Measurements from ENCODE around the gene FER. TPM values are rescaled to one million over a fixed set of nuclear protein-coding genes. Genes with fewer than 3 reads are reported as not detected.

Gene FER
- total and polyA plus RNA-seq, 3 donors from 2014 or later = 17.5 to 40.4 (median 39.8) TPM

- peaks cover 4% of the 10 kb centered on the region for H3K4me1 ChIP-seq
- peak; percentile 33 for DNase-seq
- H3K36me3 ChIP-seq (ENCODE audit: low read depth, missing control alignments) = no peaks in the 10 kb centered on the region
- no peak overlapping the region for H3K4me3 ChIP-seq
- WGBS, 2 donors = 45 to 64% methylated on average over 2 of the region's 2 CpGs
- intact Hi-C loops (cut with DNase I; ENCODE audit: low total_unique reads) = no loop called here
- TF ChIP-seq CTCF (IDR thresholded peaks at IDR 0.05) = no peak
- TF ChIP-seq POLR2A (IDR thresholded peaks at IDR 0.05) = no peak
- no peaks in the 10 kb centered on the region for H3K9me3 ChIP-seq
- no peaks in the 10 kb centered on the region for H3K27me3 ChIP-seq
- H3K27ac ChIP-seq = no peak overlapping the region
Measured at GRCh38 chr5:109177227-109177626, 429.5 kb downstream of the FER start.

GRCh38 chr5:109177782-109178181 lies 430.1 kb downstream of the FER start:
- TF ChIP-seq POLR2A (IDR thresholded peaks at IDR 0.05) (no peak), CTCF (IDR thresholded peaks at IDR 0.05) (no peak)
- intact Hi-C loops (cut with DNase I; ENCODE audit: low total_unique reads) = no loop called here
- Histone ChIP-seq H3K9me3 (no peaks in the 10 kb centered on the region), H3K4me1 (peaks cover 4% of the 10 kb centered on the region), H3K27ac (no peak overlapping the region), H3K27me3 (no peaks in the 10 kb centered on the region), H3K36me3 (ENCODE audit: low read depth, missing control alignments) (no peaks in the 10 kb centered on the region), H3K4me3 (no peak overlapping the region)
- DNase-seq = no peak

GRCh38 chr5:109180668-109181067 lies 433.0 kb downstream of the FER start:
- Histone ChIP-seq H3K9me3 (no peaks in the 10 kb centered on the region), H3K4me3 (no peak overlapping the region), H3K27ac (no peak overlapping the region), H3K4me1 (peaks cover 4% of the 10 kb centered on the region), H3K27me3 (no peaks in the 10 kb centered on the region), H3K36me3 (ENCODE audit: low read depth, missing control alignments) (no peaks in the 10 kb centered on the region)
- TF ChIP-seq CTCF (IDR thresholded peaks at IDR 0.05) = no peak
- no peak for TF ChIP-seq POLR2A (IDR thresholded peaks at IDR 0.05)
- WGBS, 2 donors = 93% methylated on average over 4 of the region's 4 CpGs
- DNase-seq = no peak
- intact Hi-C loops (cut with DNase I; ENCODE audit: low total_unique reads) = no loop called here

GRCh38 chr5:109186759-109187158 lies 439.1 kb downstream of the FER start:
- DNase-seq = no peak
- no peak overlapping the region for H3K27ac ChIP-seq
- H3K4me1 ChIP-seq = no peaks in the 10 kb centered on the region
- no peak overlapping the region for H3K4me3 ChIP-seq
- TF ChIP-seq CTCF (IDR thresholded peaks at IDR 0.05) = no peak
- no peak for TF ChIP-seq POLR2A (IDR thresholded peaks at IDR 0.05)
- intact Hi-C loops (cut with DNase I; ENCODE audit: low total_unique reads) = no loop called here
- H3K36me3 ChIP-seq (ENCODE audit: low read depth, missing control alignments) = no peaks in the 10 kb centered on the region
- H3K27me3 ChIP-seq = no peaks in the 10 kb centered on the region
- H3K9me3 ChIP-seq = no peaks in the 10 kb centered on the region
- WGBS, 2 donors = 88 to 91% methylated on average over 3 of the region's 3 CpGs

- TF ChIP-seq CTCF (IDR thresholded peaks at IDR 0.05) (no peak), POLR2A (IDR thresholded peaks at IDR 0.05) (no peak)
- no peak for DNase-seq
- H3K9me3 ChIP-seq = no peaks in the 10 kb centered on the region
- H3K27me3 ChIP-seq = no peaks in the 10 kb centered on the region
- H3K27ac ChIP-seq = no peak overlapping the region
- H3K4me1 ChIP-seq = no peaks in the 10 kb centered on the region
- 52 to 55% methylated on average over 2 of the region's 2 CpGs for WGBS, 2 donors
- intact Hi-C loops (cut with DNase I; ENCODE audit: low total_unique reads) = no loop called here
- no peak overlapping the region for H3K4me3 ChIP-seq
- no peaks in the 10 kb centered on the region for H3K36me3 ChIP-seq (ENCODE audit: low read depth, missing control alignments)
Measured at GRCh38 chr5:109191153-109191558, 443.5 kb downstream of the FER start.
